ENCODE data around the gene PLS1. TPM values are rescaled to one million over a fixed set of nuclear protein-coding genes. Genes with fewer than 3 reads are reported as not detected.

PLS1 gene
- total RNA-seq, 2 experiments from 2014 or later: 4.0 to 7.2 TPM

DNA sequence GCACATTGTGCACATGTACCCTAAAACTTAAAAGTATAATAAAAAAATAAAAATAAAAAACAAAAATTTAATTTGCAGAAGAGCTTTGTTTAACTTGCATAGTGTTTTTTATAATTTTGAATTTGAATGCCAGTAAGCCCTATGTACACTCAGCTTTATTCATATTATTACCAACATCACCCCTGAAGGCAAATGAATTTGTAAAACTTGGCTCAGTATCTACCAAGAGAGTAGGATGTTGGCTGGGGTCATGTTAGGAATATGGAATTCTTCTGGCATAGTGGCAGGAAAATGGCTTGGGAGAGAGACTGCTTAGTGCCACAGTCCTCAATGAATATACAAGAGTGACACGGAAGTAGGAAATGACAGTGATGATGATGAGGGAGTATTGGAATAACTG, 158.3 kb downstream of the PLS1 start:
- TF ChIP-seq, protein P1, sequence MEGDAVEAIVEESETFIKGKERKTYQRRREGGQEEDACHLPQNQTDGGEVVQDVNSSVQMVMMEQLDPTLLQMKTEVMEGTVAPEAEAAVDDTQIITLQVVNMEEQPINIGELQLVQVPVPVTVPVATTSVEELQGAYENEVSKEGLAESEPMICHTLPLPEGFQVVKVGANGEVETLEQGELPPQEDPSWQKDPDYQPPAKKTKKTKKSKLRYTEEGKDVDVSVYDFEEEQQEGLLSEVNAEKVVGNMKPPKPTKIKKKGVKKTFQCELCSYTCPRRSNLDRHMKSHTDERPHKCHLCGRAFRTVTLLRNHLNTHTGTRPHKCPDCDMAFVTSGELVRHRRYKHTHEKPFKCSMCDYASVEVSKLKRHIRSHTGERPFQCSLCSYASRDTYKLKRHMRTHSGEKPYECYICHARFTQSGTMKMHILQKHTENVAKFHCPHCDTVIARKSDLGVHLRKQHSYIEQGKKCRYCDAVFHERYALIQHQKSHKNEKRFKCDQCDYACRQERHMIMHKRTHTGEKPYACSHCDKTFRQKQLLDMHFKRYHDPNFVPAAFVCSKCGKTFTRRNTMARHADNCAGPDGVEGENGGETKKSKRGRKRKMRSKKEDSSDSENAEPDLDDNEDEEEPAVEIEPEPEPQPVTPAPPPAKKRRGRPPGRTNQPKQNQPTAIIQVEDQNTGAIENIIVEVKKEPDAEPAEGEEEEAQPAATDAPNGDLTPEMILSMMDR (conservative IDR thresholded peaks at IDR 0.05; ENCODE audit: low read length): no peak
- no peak for TF ChIP-seq EZH2phosphoT487 (IDR thresholded peaks at IDR 0.05; ENCODE audit: borderline replicate concordance, low read depth, low read length)
- CTCF ChIA-PET (ENCODE audit: unreplicated experiment): no interaction called here
- POLR2A ChIA-PET: interaction anchor here (0.6 to 0.7 kb wide), 2 partner anchors 187 to 189 kb away, joined by 3 to 4 read pairs; no protein-coding TSS in a partner anchor
- no peak overlapping the region for H3K4me3 ChIP-seq (ENCODE audit: low read depth, low read length, poor library complexity, severe bottlenecking)
- H3K36me3 ChIP-seq (ENCODE audit: insufficient read depth, low read length): no peaks in the 10 kb centered on the region
- DNase-seq (ENCODE audit: low spot score): no peak
- intact Hi-C loops (cut with micrococcal nuclease; ENCODE audit: unreplicated experiment): no loop called here
- H3K27ac ChIP-seq (ENCODE audit: low read depth, low read length, poor library complexity, severe bottlenecking): no peak overlapping the region
- H4K20me1 ChIP-seq (ENCODE audit: insufficient read depth, low read length): no peaks in the 10 kb centered on the region
- no peaks in the 10 kb centered on the region for H3K9me3 ChIP-seq (ENCODE audit: low read length)
- H3K9me2 ChIP-seq (ENCODE audit: insufficient read depth, low read length): no peaks in the 10 kb centered on the region
- no peak overlapping the region for H2AFZ ChIP-seq (ENCODE audit: low read length)
- BruUV-seq (replicated peaks): no TSS peak
- no peak overlapping the region for H3K4me2 ChIP-seq (ENCODE audit: low read length)
- no peaks in the 10 kb centered on the region for H3K79me2 ChIP-seq (ENCODE audit: insufficient read depth, low read depth, low read length)
- no peaks in the 10 kb centered on the region for H3K4me1 ChIP-seq (ENCODE audit: insufficient read depth, low read length, poor library complexity, severe bottlenecking)

Small RNAs within 50 kb of the gene (small RNA-seq; reads per million reads assigned to genes)
- 0.36 reads per million for gene RNA5SP143

Other genes with a start within 250 kb of the PLS1 start
- gene XRN1, start 148.4 kb upstream of the PLS1 start, total RNA-seq (2014; rRNA removed; shearing (Covaris generic)): 33.1 and 43.6 TPM in 2 replicates
- 36.6 and 39.2 TPM in 2 replicates for gene XRN1, start 148.4 kb upstream of the PLS1 start, total RNA-seq (2022)
- 26.8 and 27.1 TPM in 2 replicates for gene ATR, start 17.7 kb upstream of the PLS1 start, total RNA-seq (2014; rRNA removed; shearing (Covaris generic))
- 36.0 and 49.5 TPM in 2 replicates for gene ATR, start 17.7 kb upstream of the PLS1 start, total RNA-seq (2022)
- gene TRPC1, start 127.6 kb downstream of the PLS1 start, total RNA-seq (2014; rRNA removed; shearing (Covaris generic)): 0.60 and 2.3 TPM in 2 replicates
- 0.74 and 3.4 TPM in 2 replicates for gene TRPC1, start 127.6 kb downstream of the PLS1 start, total RNA-seq (2022)

Data from OCI-LY7 (cell line).